OCI-M1 (cell line): ENCODE results near the gene C11orf91.
"Not testable (repeated sequence)": the region's sequence is repeated elsewhere in the genome, so short reads cannot be mapped to it uniquely, and the experiment has no call there.

ENCODE experiments used
- DNase-seq: peaks from one replicate; lab custom pipeline; 2025; lab: John Stamatoyannopoulos, UW

C11orf91 gene

DNA sequence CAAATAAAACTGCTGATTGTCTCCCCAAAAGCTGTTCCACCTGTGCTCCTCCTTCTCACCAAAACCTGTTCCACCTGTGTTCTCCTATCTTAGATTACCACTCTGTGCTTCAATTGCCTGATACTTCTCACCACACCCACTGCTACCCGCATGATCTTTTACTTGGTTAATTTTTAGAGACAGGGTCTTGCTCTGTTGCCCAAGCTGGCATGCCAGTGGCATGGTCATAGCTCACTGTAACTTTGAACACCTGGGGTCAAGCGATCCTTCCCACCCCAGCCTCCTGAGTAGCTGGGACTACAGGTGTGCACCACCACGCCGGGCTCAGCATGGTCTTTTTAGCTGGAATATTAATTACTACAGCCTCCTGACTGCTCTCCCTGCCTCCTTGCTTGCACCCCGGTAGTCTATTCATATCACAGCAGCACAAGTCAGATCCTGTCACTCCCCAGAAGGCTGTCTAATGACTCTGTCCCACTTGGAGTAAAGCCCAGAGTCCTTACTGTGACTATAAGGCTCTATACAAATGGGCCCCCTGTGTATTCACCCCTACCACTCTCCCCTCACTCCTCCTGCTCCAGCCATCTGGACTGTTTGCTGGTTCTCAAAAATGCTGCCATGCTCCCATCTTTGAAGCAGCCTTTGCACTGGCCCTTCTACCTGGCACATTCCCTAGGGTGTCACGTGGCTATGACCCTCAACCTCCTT, 3.5 kb downstream of the C11orf91 start:
- DNase-seq: no peak

DNA sequence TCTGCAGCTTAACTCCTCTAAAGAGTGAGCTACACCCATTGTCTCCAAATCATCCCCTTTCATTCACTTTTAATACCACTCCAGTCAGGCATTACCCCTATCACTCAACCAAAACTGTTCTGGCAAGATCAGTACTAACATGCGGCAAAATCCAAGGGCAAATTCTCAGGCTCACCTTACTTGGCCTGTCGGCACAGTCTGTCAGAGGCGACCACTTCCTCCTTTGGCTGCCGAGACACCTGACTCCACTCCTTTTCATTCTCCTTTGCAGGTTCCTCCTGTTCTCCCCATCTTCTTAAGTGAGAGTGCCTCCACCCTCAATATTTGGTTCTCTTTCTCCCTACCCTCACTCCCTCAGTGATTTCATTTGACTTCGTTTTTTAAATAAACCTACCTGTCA, 4.2 kb downstream of the C11orf91 start:
- no peak for DNase-seq

GRCh38 chr11:33695051-33695566, 5.5 kb downstream of the C11orf91 start:
- DNase-seq: no peak

DNA sequence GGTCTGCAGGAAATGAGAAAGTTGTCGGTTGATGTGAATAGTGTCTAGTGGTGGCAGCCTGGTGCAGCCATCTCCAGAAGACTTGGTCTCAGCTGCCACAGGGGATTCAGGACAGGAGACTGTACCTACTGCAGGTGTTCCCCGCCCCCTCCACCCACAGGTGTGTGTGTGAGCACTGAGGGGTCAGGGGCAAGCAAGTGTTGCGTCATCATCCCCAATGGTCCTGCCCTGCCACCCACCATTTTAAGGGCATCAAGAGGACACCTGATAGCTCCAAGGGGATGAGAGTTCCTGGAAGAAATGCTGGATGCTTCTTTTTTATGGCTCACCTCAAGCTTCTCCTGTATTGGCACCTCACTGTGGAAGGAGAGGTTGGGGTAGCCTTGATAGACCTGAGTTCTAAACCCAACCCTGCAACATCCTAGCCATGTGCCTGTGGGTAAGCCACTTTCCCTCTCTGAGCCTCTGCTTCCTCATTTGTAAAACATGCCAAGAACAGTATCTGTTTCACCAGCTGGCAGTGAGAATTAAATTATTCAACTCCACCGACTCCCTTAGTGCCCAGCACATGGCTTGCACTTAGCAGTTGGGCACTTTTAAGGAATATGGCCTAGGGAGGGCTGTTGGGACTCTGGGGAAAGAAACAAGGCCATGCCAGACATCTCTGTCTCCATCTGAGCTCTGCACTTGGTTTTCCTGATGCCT, 6.1 kb downstream of the C11orf91 start:
- DNase-seq: no peak

- no peak for DNase-seq
Observed at GRCh38 chr11:33692541-33692940, 8.1 kb downstream of the C11orf91 start.

DNA sequence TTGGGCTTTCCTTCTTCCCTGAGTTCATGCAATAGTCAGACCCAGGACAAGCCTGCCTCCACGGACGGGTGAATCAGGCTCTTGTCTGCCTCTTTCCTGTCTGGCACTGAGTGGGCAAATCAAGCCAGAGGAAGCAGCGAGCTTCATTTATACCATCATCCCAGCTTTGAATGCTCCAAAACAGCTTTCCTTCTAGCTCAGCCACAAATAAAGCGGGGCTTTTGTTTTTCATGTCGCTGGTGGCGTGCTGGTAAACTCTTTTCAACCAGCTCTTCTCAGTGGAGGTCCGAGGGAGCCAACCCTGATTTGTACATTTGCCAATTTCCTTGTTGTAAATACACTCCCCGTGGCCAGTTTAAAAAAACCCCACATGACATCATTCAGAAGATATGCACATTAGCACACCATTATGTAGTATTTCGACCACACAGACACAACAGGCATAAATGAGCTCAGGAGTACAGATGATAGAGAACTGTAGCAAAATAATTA, 8.6 kb downstream of the C11orf91 start:
- DNase-seq: no peak

- no peak for DNase-seq
Observed at GRCh38 chr11:33691066-33691864, 9.4 kb downstream of the C11orf91 start.

DNA sequence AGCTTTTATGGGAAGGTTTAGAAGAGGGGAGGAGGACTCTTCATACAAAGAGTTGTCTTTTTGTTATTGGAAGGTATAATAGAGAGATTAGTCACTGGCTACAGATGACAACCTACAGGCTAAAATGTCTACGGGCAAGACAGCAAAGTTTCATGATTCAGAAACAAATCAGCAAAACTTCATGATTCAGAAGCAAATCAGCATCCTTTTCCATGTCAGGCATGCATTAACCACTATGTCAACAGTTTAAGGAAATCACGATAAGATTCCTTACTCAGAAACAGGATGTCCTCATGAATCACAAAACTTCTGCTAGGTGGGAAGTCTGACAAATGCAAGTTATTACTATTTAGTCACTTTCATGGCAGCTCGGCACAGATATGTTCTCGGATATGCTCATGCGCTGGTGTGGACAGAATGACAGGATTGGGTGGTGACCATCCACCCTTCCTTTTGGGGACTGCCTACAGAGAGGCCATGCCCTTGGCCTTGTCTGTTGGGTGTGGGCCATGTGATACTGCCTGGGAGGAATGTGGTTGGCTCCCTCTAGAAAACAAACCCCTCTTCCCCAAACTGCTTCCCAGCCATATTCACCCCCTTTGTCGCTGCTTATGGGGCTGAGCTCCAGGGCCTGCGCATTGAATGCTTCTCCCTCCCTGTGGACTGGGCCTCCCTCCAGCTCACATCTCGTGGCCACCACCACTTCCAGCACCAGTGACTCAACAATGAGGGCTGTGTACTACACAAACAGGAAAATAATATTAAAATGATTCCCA, 10.1 kb downstream of the C11orf91 start:
- DNase-seq: no peak

- DNase-seq: no peak
Observed at GRCh38 chr11:33689501-33689900, 11.1 kb downstream of the C11orf91 start.

- no peak for DNase-seq
Observed at GRCh38 chr11:33689085-33689484, 11.5 kb downstream of the C11orf91 start.

DNA sequence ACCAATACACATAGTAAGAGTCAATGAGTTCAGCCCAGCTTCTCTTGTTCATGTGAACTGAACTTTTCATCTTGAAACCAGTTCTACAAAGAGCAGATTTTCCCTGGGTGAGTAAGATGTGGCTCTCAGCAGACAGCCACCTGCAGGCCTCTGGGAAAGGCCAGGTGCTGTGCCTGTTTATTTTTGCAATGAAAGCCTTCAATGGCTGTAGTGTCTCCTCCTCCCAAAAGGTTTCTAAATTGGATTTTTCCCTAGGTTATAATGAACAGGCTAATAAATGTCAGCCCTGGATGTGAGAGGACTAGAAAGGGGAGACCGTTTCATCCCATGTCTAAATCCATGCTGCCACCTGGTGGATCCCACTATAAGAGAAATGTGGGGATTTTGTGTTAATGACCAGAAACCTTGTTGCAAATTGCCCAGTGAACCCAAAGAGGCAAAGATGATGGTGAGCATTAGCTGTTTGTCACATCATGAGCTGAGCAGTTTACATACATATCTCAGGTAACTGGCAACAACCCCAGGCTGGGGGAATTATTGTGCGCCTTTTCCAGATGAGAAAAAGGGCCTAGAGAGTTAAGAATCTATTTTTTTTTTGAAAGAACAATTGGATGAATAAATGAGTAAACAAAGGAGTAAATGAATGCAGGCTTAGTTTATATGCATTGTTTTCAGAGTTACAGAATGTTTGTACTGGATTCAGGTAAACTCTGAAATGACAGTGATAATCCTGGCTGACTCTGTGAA, 12.7 kb downstream of the C11orf91 start:
- peak; percentile 78 for DNase-seq

- no peak for DNase-seq
Observed at GRCh38 chr11:33685082-33685481, 15.5 kb downstream of the C11orf91 start.

- no peak for DNase-seq
Observed at GRCh38 chr11:33684003-33684706, 16.5 kb downstream of the C11orf91 start.

DNA sequence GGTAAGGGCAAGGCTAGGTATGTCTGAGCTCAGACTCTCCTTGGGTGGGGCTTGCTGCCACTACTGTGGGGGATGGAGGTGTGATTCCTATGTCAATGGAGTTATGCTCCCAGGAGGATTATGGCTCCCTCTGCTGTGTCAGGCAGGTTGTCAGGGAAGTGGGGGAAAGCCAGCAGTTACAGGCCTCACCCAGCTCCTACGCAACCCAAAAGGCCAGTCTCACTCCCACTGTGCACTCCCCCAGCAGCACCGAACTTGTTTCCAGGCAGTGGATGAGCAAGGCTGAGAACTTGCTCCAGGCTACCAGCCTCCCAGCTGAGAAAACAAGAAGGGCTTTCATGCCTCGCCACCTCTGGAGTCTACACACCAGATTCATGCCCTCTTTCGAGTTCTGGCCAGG, 18.2 kb downstream of the C11orf91 start:
- no peak for DNase-seq

DNA sequence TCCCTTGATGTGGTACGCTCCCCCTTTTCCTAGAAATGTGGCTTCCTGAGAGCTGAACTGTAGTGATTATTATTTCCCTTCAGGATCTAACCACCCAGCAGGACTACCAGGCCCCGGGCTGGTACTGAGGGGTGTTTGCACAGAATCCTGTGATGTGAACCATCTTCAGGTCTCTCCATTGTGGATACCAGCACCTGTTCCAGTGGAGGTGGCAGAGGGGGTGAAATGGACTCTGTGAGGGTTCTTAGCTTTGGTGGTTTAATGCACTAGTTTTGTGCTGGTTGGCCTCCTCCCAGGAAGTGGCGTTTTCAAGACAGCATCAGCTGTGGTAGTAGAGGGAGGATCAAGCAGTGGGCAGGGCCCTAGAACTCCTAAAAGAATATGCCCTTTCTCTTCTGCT, 18.6 kb downstream of the C11orf91 start:
- no peak for DNase-seq

DNA sequence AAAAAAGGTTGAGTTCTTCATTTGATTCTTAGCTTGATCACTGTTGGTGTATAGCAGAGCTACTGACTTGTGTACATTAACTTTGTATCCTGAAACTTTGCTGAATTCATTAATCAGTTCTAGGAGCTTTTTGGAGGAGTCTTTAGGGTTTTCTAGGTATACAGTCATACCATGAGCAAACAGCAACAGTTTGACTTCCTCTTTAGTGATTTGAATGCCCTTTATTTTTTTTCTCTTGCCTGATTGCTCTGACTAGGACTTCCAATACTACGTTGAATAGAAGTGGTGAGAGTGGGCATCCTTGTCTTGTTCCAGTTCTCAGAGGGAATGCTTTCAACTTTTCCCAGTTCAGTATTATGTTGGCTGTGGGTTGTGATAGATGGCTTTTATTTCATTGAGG, 22.0 kb downstream of the C11orf91 start:
- DNase-seq: not testable (repeated sequence)

- DNase-seq: no peak
Observed at GRCh38 chr11:33674035-33674814, 26.4 kb downstream of the C11orf91 start.

- DNase-seq: no peak
Observed at GRCh38 chr11:33672273-33672672, 28.4 kb downstream of the C11orf91 start.

GRCh38 chr11:33670250-33671011, 30.2 kb downstream of the C11orf91 start:
- DNase-seq: peak; percentile 29
